ENCODE data around the gene CCNI2. TPM values are rescaled to one million over a fixed set of nuclear protein-coding genes. Genes with fewer than 3 reads are reported as not detected.

Gene CCNI2
- total RNA-seq, 1 experiment from 2014 or later, result 0.49 TPM

DNA sequence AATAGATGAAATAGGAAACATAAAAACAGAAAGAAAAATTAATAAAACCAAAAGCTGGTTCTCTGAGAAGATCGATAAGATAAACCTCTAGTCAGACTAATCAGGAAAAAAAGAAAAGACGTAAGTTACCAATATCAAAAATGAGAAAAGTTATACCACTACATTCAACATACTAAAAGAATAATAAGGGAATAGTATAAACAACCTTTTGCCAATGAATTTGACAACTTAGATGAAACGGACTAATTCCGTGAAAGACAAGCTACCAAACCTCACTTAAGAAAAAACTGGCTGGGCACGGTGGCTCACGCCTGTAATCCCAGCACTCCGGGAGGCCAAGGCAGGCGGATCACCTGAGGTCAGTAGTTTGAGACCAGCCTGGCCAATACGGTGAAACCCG, 17.3 kb upstream of the CCNI2 start:
- no TSS peak for BruUV-seq (replicated peaks)
- no peak overlapping the region for H3K4me3 ChIP-seq (ENCODE audit: low read depth in 2 of 2, low read length in 2 of 2)
- CTCF ChIA-PET, result no interaction called here
- intact Hi-C loops (cut with micrococcal nuclease; ENCODE audit: unreplicated experiment), result no loop called here
- TF ChIP-seq POLR2AphosphoS5 (IDR thresholded peaks at IDR 0.05; ENCODE audit: low read depth, low read length) (no peak), TCF7L2 (IDR thresholded peaks at IDR 0.05; ENCODE audit: low read depth, low read length) (no peak)
- TF ChIP-seq, protein P1, sequence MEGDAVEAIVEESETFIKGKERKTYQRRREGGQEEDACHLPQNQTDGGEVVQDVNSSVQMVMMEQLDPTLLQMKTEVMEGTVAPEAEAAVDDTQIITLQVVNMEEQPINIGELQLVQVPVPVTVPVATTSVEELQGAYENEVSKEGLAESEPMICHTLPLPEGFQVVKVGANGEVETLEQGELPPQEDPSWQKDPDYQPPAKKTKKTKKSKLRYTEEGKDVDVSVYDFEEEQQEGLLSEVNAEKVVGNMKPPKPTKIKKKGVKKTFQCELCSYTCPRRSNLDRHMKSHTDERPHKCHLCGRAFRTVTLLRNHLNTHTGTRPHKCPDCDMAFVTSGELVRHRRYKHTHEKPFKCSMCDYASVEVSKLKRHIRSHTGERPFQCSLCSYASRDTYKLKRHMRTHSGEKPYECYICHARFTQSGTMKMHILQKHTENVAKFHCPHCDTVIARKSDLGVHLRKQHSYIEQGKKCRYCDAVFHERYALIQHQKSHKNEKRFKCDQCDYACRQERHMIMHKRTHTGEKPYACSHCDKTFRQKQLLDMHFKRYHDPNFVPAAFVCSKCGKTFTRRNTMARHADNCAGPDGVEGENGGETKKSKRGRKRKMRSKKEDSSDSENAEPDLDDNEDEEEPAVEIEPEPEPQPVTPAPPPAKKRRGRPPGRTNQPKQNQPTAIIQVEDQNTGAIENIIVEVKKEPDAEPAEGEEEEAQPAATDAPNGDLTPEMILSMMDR (IDR thresholded peaks at IDR 0.05), result no peak
- DNase-seq (ENCODE audit: low read depth, low spot score), result no peak
- no peaks in the 10 kb centered on the region for H3K4me1 ChIP-seq (ENCODE audit: control insufficient read depth, insufficient read depth, low read length)
- peaks cover 2% of the 10 kb centered on the region; the same call in 1 of the 2 replicates for H3K36me3 ChIP-seq (ENCODE audit: control insufficient read depth, insufficient read depth, low read length)
- no peaks in the 10 kb centered on the region for H3K9me3 ChIP-seq (ENCODE audit: control insufficient read depth, insufficient read depth, low read depth, low read length)
- H3K27ac ChIP-seq (ENCODE audit: low read length), result no peak overlapping the region
- no peak for ATAC-seq
- H3K27me3 ChIP-seq (ENCODE audit: control insufficient read depth, insufficient read depth, low read length), result no peaks in the 10 kb centered on the region
- POLR2A ChIA-PET, result interaction anchor here (0.7 kb wide), 1 partner anchor 9 kb away, joined by 3 read pairs; no protein-coding TSS in a partner anchor
- in situ Hi-C loops (cut with HindIII; ENCODE audit: low pct_unique_long_range_greater_than_20kb, low sequenced_read_pairs), result no loop called here

DNA sequence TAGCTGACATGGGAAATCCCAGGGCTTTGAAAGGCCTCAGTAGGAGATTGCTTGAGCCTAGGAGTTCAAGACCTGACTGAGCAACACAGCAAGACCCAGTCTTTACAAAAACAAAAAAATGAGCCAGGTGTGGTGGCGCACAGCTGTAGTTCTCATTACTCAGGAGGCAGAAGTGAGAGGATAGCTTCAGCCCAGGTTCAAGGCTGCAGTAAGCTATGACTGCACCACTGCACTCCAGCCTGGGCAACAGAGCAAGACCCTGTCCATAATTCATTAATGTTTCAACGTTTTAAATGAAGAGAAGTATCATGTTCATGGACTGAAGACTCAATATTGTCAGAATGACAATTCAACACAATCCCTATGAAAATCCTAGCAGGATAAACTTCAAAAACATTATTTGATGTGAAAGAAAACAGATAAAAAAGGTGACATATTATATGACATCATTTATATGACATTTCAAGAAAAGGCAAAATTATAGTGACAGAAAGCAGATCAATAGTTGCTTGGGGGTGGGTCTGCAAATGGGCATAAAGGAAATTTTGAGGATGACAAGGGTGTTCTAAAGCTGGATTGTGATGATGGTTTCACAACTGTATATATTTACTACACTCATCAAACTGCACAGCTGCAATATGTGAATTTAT, 13.6 kb upstream of the CCNI2 start:
- no peaks in the 10 kb centered on the region for H3K36me3 ChIP-seq (ENCODE audit: control insufficient read depth, insufficient read depth, low read length)
- ATAC-seq, result no peak
- DNase-seq (ENCODE audit: low read depth, low spot score), result no peak
- no peak overlapping the region for H3K27ac ChIP-seq (ENCODE audit: low read length)
- peaks cover 15% of the 10 kb centered on the region for H3K4me1 ChIP-seq (ENCODE audit: control insufficient read depth, insufficient read depth, low read length)
- intact Hi-C loops (cut with micrococcal nuclease; ENCODE audit: unreplicated experiment), result no loop called here
- TF ChIP-seq SIN3A (IDR thresholded peaks at IDR 0.05; ENCODE audit: borderline replicate concordance, insufficient read depth, low read depth, low read length) (no peak), TCF7L2 (IDR thresholded peaks at IDR 0.05; ENCODE audit: low read depth, low read length) (no peak), POLR2AphosphoS5 (IDR thresholded peaks at IDR 0.05; ENCODE audit: low read depth, low read length) (no peak)
- TF ChIP-seq, protein P2, sequence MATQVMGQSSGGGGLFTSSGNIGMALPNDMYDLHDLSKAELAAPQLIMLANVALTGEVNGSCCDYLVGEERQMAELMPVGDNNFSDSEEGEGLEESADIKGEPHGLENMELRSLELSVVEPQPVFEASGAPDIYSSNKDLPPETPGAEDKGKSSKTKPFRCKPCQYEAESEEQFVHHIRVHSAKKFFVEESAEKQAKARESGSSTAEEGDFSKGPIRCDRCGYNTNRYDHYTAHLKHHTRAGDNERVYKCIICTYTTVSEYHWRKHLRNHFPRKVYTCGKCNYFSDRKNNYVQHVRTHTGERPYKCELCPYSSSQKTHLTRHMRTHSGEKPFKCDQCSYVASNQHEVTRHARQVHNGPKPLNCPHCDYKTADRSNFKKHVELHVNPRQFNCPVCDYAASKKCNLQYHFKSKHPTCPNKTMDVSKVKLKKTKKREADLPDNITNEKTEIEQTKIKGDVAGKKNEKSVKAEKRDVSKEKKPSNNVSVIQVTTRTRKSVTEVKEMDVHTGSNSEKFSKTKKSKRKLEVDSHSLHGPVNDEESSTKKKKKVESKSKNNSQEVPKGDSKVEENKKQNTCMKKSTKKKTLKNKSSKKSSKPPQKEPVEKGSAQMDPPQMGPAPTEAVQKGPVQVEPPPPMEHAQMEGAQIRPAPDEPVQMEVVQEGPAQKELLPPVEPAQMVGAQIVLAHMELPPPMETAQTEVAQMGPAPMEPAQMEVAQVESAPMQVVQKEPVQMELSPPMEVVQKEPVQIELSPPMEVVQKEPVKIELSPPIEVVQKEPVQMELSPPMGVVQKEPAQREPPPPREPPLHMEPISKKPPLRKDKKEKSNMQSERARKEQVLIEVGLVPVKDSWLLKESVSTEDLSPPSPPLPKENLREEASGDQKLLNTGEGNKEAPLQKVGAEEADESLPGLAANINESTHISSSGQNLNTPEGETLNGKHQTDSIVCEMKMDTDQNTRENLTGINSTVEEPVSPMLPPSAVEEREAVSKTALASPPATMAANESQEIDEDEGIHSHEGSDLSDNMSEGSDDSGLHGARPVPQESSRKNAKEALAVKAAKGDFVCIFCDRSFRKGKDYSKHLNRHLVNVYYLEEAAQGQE (IDR thresholded peaks at IDR 0.05; ENCODE audit: insufficient read depth in 1 of 2, low read depth in 2 of 2, low read length in 1 of 2), result no peak
- TF ChIP-seq, protein P1 (IDR thresholded peaks at IDR 0.05), result no peak
- BruUV-seq (replicated peaks), result no TSS peak
- ChIA-PET CTCF (no interaction called here), POLR2A (no interaction called here)
- H3K4me3 ChIP-seq (ENCODE audit: low read depth in 2 of 2, low read length in 2 of 2), result no peak overlapping the region
- no peaks in the 10 kb centered on the region for H3K27me3 ChIP-seq (ENCODE audit: control insufficient read depth, insufficient read depth, low read length)
- H3K9me3 ChIP-seq (ENCODE audit: control insufficient read depth, insufficient read depth, low read depth, low read length), result no peaks in the 10 kb centered on the region
- in situ Hi-C loops (cut with HindIII; ENCODE audit: low pct_unique_long_range_greater_than_20kb, low sequenced_read_pairs), result no loop called here

All from Panc1 (cell line).